H9 (cell line): Measurements from ENCODE around the gene DSEL. TPM values are rescaled to one million over a fixed set of nuclear protein-coding genes. Genes with fewer than 3 reads are reported as not detected.

ENCODE experiments used
- DNase-seq: peaks from one replicate; pipeline ENCODE4 v3.0.0-alpha.2; 2017
- H2AFZ ChIP-seq: one replicate; pipeline ENCODE4 v1.6.1; 2013; ENCODE audit warnings: mild to moderate bottlenecking, low read length, control low read depth, moderate library complexity
- H2AK5ac ChIP-seq: 2 replicates; pipeline ENCODE4 v1.6.1; 2013; ENCODE audit warnings: low read length, control low read depth, mixed read lengths; ENCODE audit not compliant: insufficient read length
- H2BK120ac ChIP-seq: one replicate; pipeline ENCODE4 v1.6.1; 2013; ENCODE audit warnings: low read depth, mild to moderate bottlenecking, low read length, control low read depth, inconsistent platforms; ENCODE audit not compliant: poor library complexity, severe bottlenecking
- H2BK12ac ChIP-seq: 2 replicates; pipeline ENCODE4 v1.6.1; 2013; ENCODE audit warnings: low read length, control low read depth, mixed read lengths, low read depth; ENCODE audit not compliant: insufficient read length
- H2BK15ac ChIP-seq: 2 replicates; pipeline ENCODE4 v1.6.1; 2013; ENCODE audit warnings: low read depth, low read length, control low read depth
- H2BK20ac ChIP-seq: one replicate; pipeline ENCODE4 v1.6.1; 2013; ENCODE audit warnings: low read depth, mild to moderate bottlenecking, low read length, control low read depth, inconsistent platforms; ENCODE audit not compliant: poor library complexity, severe bottlenecking
- H2BK5ac ChIP-seq: 2 replicates; pipeline ENCODE4 v1.6.1; 2013; ENCODE audit warnings: low read length, control low read depth, mixed read lengths; ENCODE audit not compliant: insufficient read length
- H3K14ac ChIP-seq: 2 replicates; pipeline ENCODE4 v1.6.1; 2013; ENCODE audit warnings: low read length, control low read depth; ENCODE audit not compliant: insufficient read depth
- H3K18ac ChIP-seq: 2 replicates; pipeline ENCODE4 v1.6.1; 2013; ENCODE audit warnings: low read depth, mild to moderate bottlenecking, mixed read lengths, low read length, control low read depth; ENCODE audit not compliant: insufficient read length
- H3K23ac ChIP-seq: 2 replicates; pipeline ENCODE4 v1.6.1; 2013; ENCODE audit warnings: low read length, control low read depth, mixed read lengths, low read depth; ENCODE audit not compliant: insufficient read length
- H3K23me2 ChIP-seq: 2 replicates; pipeline ENCODE4 v1.6.1; 2013; ENCODE audit warnings: low read depth, mild to moderate bottlenecking, mixed read lengths, low read length, control low read depth; ENCODE audit not compliant: insufficient read length, poor library complexity, severe bottlenecking
- H3K27ac ChIP-seq: 2 replicates; pipeline ENCODE4 v1.5.1; 2013; ENCODE audit warnings: low read length, control low read depth, mixed read lengths, low read depth; ENCODE audit not compliant: insufficient read length
- H3K27me3 ChIP-seq: 2 replicates; pipeline ENCODE4 v1.6.1; 2013; ENCODE audit warnings: low read length, control low read depth, inconsistent platforms; ENCODE audit not compliant: insufficient read depth
- H3K4ac ChIP-seq: 2 replicates; pipeline ENCODE4 v1.6.1; 2013; ENCODE audit warnings: low read depth, mild to moderate bottlenecking, control low read depth, inconsistent platforms, low read length, moderate library complexity
- H3K4me1 ChIP-seq: 2 replicates; pipeline ENCODE4 v1.6.1; 2013; ENCODE audit warnings: low read length, control low read depth, inconsistent platforms; ENCODE audit not compliant: insufficient read depth
- H3K4me2 ChIP-seq: 2 replicates; pipeline ENCODE4 v1.6.1; 2013; ENCODE audit warnings: low read length, control low read depth, mixed read lengths; ENCODE audit not compliant: insufficient read length, insufficient read depth
- H3K56ac ChIP-seq: 2 replicates; pipeline ENCODE4 v1.6.1; 2013; ENCODE audit warnings: low read depth, mild to moderate bottlenecking, mixed read lengths, low read length, control low read depth; ENCODE audit not compliant: insufficient read length
- H3K79me1 ChIP-seq: 2 replicates; pipeline ENCODE4 v1.6.1; 2013; ENCODE audit warnings: low read depth, mild to moderate bottlenecking, moderate library complexity, low read length, control low read depth, inconsistent platforms; ENCODE audit not compliant: insufficient read depth, poor library complexity, severe bottlenecking
- H3K79me2 ChIP-seq: 2 replicates; pipeline ENCODE4 v1.6.1; 2013; ENCODE audit warnings: low read length, control low read depth, inconsistent platforms; ENCODE audit not compliant: insufficient read depth
- H3K9ac ChIP-seq: 2 replicates; pipeline ENCODE4 v1.6.1; 2013; ENCODE audit warnings: low read length, control low read depth, mixed read lengths; ENCODE audit not compliant: insufficient read length; ENCODE audit errors: extremely low read depth
- H3K9me3 ChIP-seq: one replicate; pipeline ENCODE4 v1.6.1; 2013; ENCODE audit warnings: low read depth, low read length, inconsistent platforms; ENCODE audit not compliant: control insufficient read depth
- H3T11ph ChIP-seq: one replicate; pipeline ENCODE4 v1.6.1; 2013; ENCODE audit warnings: mild to moderate bottlenecking, low read length, control low read depth, inconsistent platforms
- H4K20me1 ChIP-seq: one replicate; pipeline ENCODE4 v1.6.1; 2013; ENCODE audit not compliant: control insufficient read depth, insufficient read length, insufficient read depth
- H4K5ac ChIP-seq: 2 replicates; pipeline ENCODE4 v1.6.1; 2013; ENCODE audit warnings: low read depth, mild to moderate bottlenecking, mixed read lengths, low read length, control low read depth; ENCODE audit not compliant: insufficient read length
- H4K8ac ChIP-seq: replicated peaks from 2 replicates; pipeline ENCODE4 v1.6.1; 2013; ENCODE audit warnings: low read length, control low read depth, mixed read lengths, low read depth; ENCODE audit not compliant: insufficient read length
- H4K91ac ChIP-seq: 2 replicates; pipeline ENCODE4 v1.6.1; 2013; ENCODE audit warnings: low read depth, mild to moderate bottlenecking, moderate library complexity, mixed read lengths, low read length, control low read depth; ENCODE audit not compliant: insufficient read length
- H3K27ac Mint-ChIP-seq, 3 experiments: 2 replicates in 2 of 3; 3 replicates in 1 of 3; pipeline ENCODE4 v1.8.0; 2020 to 2021; ENCODE audit warnings: mixed read lengths in 3 of 3, mild to moderate bottlenecking in 1 of 3, moderate library complexity in 1 of 3
- H3K27me3 Mint-ChIP-seq: 2 replicates; pipeline ENCODE4 v1.8.0; 2021; ENCODE audit warnings: low read depth, mild to moderate bottlenecking, moderate library complexity, mixed read lengths
- H3K36me3 Mint-ChIP-seq, 3 experiments: 2 replicates in 2 of 3; 3 replicates in 1 of 3; pipeline ENCODE4 v1.8.0; 2020 to 2021; ENCODE audit warnings: low read depth in 3 of 3, mixed read lengths in 3 of 3; ENCODE audit not compliant: insufficient read depth in 1 of 3
- H3K4me1 Mint-ChIP-seq, 2 experiments: 2 replicates each; pipeline ENCODE4 v1.8.0; 2020; ENCODE audit warnings: mixed read lengths in 2 of 2
- H3K4me3 Mint-ChIP-seq, 2 experiments: 2 replicates in 1 of 2; 3 replicates in 1 of 2; pipeline ENCODE4 v1.8.0; 2020 to 2021; ENCODE audit warnings: mild to moderate bottlenecking in 2 of 2, mixed read lengths in 2 of 2, moderate library complexity in 1 of 2
- H3K9me3 Mint-ChIP-seq, 2 experiments: 2 replicates in 1 of 2; 3 replicates in 1 of 2; pipeline ENCODE4 v1.8.0; 2020; ENCODE audit warnings: mild to moderate bottlenecking in 2 of 2, mixed read lengths in 2 of 2, moderate library complexity in 1 of 2
- CTCF ChIP-seq: fragments of 200-600 bp; sonication (generic); conservative IDR thresholded peaks from 3 replicates; pipeline ENCODE4 v1.8.0; 2021; ENCODE audit warnings: antibody characterized with exemption, mild to moderate bottlenecking
- WGBS: extraction: QIAGEN DNeasy Blood & Tissue Kit; methylation state at CpG from one replicate; pipeline ENCODE4 v1.1.7; 2013; ENCODE audit warnings: missing lambda C conversion rate, low lambda C conversion rate, mixed read lengths; ENCODE audit not compliant: insufficient read length; ENCODE audit errors: extremely low coverage; 5-methylcytosine and 5-hydroxymethylcytosine counted together
- total RNA-seq: library from RNA; stranded (reverse); gene quantifications from 2 replicates; pipeline ENCODE4 v1.2.1, GENCODE V29; 2021

The DSEL gene
- total RNA-seq, 1 experiment from 2014 or later = 6.0 TPM

GRCh38 chr18:67500522-67501205 is 15.9 kb downstream of the DSEL start:
- H4K91ac ChIP-seq = no peak overlapping the region
- H3K27me3 Mint-ChIP-seq = no peaks in the 10 kb centered on the region; the same call in 1 of the 2 replicates
- H3K79me1 ChIP-seq = no peaks in the 10 kb centered on the region
- no peak overlapping the region for H2BK5ac ChIP-seq
- DNase-seq = no peak
- peaks cover 0 to 3% (median 0%) of the 10 kb centered on the region in 3 experiments; a peak in 3 of 7 replicates for H3K36me3 Mint-ChIP-seq
- no peak overlapping the region for H3K4me3 Mint-ChIP-seq
- peaks cover 12 to 13% of the 10 kb centered on the region in 2 experiments for H3K4me1 Mint-ChIP-seq
- peaks cover 0 to 3% of the 10 kb centered on the region in 2 experiments; a peak in 2 of 5 replicates for H3K9me3 Mint-ChIP-seq
- H3K27me3 ChIP-seq = no peaks in the 10 kb centered on the region
- H3K9ac ChIP-seq = no peak overlapping the region
- no peak overlapping the region for H3K27ac Mint-ChIP-seq
- no peak overlapping the region for H2BK12ac ChIP-seq
- H2BK20ac ChIP-seq = no peak overlapping the region
- no peak overlapping the region for H2BK120ac ChIP-seq
- H3K18ac ChIP-seq = no peak overlapping the region
- H3K79me2 ChIP-seq = no peaks in the 10 kb centered on the region
- no peaks in the 10 kb centered on the region for H4K20me1 ChIP-seq
- H2BK15ac ChIP-seq = no peak overlapping the region
- H2AFZ ChIP-seq = no peak overlapping the region
- H3K4ac ChIP-seq = no peak overlapping the region
- H3K27ac ChIP-seq = no peak overlapping the region
- H3K23ac ChIP-seq = no peak overlapping the region
- no peak overlapping the region for H3K56ac ChIP-seq
- H3K23me2 ChIP-seq = no peaks in the 10 kb centered on the region
- WGBS = no CpG with 5 or more reads among the region's 3 CpGs
- H3K4me2 ChIP-seq = no peak overlapping the region
- H4K8ac ChIP-seq = no peak overlapping the region
- no peak overlapping the region for H3T11ph ChIP-seq
- no peak for TF ChIP-seq CTCF
- H3K9me3 ChIP-seq = no peaks in the 10 kb centered on the region
- H2AK5ac ChIP-seq = no peak overlapping the region
- no peak overlapping the region for H3K14ac ChIP-seq
- no peak overlapping the region for H4K5ac ChIP-seq
- no peaks in the 10 kb centered on the region for H3K4me1 ChIP-seq
